Naive B cell (primary cell): ENCODE measurements around the gene TMEM120B. TPM values are rescaled to one million over a fixed set of nuclear protein-coding genes. Genes with fewer than 3 reads are reported as not detected.
"Not testable (repeated sequence)": the region's sequence is repeated elsewhere in the genome, so short reads cannot be mapped to it uniquely, and the experiment has no call there.

ENCODE experiments used
- ATAC-seq, 2 donors: fragments of 150-1000 bp; cut with Tn5 transposase; 2 replicates each; pipeline ENCODE4 v1.10.0; 2021; ENCODE audit warnings: low read depth in 2 of 2, mild to moderate bottlenecking in 2 of 2, moderate library complexity in 2 of 2
- DNase-seq: peaks from one replicate; pipeline ENCODE4 v3.0.0; 2022
- H3K27ac Mint-ChIP-seq, 6 donors: one replicate each; pipeline ENCODE4 v1.8.0; 2020 to 2022; ENCODE audit warnings: mild to moderate bottlenecking in 6 of 6, mixed read lengths in 6 of 6, moderate library complexity in 5 of 6, inconsistent platforms in 2 of 6
- H3K27me3 Mint-ChIP-seq, 3 donors: one replicate each; pipeline ENCODE4 v1.8.0; 2021 to 2022; ENCODE audit warnings: mixed read lengths in 3 of 3, mild to moderate bottlenecking in 1 of 3
- H3K36me3 Mint-ChIP-seq, 2 donors: one replicate each; pipeline ENCODE4 v1.8.0; 2020 to 2022; ENCODE audit warnings: mixed read lengths in 2 of 2, inconsistent platforms in 1 of 2, mild to moderate bottlenecking in 1 of 2
- H3K4me1 Mint-ChIP-seq, 3 donors: one replicate each; pipeline ENCODE4 v1.8.0; 2020 to 2022; ENCODE audit warnings: mixed read lengths in 3 of 3, inconsistent platforms in 1 of 3, mild to moderate bottlenecking in 1 of 3, moderate library complexity in 1 of 3
- H3K4me3 Mint-ChIP-seq, 8 donors: one replicate each; pipeline ENCODE4 v1.8.0; 2020 to 2022; ENCODE audit warnings: mild to moderate bottlenecking in 8 of 8, mixed read lengths in 8 of 8, moderate library complexity in 8 of 8, inconsistent platforms in 2 of 8
- H3K9me3 Mint-ChIP-seq, 7 donors: one replicate each; pipeline ENCODE4 v1.8.0; 2020 to 2022; ENCODE audit warnings: mixed read lengths in 7 of 7, mild to moderate bottlenecking in 5 of 7, inconsistent platforms in 2 of 7, moderate library complexity in 1 of 7
- polyA plus RNA-seq, 6 donors: library from polyadenylated mRNA; unstranded; fragments of 300-500 nt; fragmentation: Illumina TruSeq; gene quantifications; one replicate each; pipeline ENCODE4 v1.2.3, GENCODE V29; 2021; ENCODE audit warnings: low read depth in 6 of 6

The TMEM120B gene
- polyA plus RNA-seq, 6 donors from 2014 or later = 0.76 to 2.8 (median 1.4) TPM

DNA sequence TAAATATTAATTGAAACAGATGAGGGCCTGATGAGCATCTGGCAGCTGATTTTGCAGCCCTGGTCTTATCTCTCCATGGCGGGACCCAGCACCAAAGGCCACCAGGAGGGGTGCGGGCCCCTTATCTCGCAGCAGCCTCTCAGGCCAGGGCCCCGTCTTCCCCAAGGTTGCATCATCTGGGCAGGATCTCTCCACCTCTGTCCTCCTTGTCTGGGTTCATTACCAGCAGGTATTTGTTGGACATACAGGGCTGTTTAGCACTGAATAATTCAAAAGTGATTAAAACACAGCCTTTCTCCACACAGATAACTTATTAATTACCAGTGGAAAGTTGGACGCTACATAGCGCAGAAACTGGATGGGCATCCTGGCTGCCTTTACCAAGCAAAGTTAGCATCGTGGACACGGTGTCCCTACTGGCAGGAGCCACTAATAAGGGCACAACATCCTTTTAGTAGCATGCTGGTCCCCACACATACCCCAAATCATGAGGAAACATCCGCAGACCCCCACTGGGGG lies 25.8 kb downstream of the TMEM120B start:
- no peak overlapping the region for H3K27ac Mint-ChIP-seq
- no peaks in the 10 kb centered on the region for H3K36me3 Mint-ChIP-seq
- DNase-seq (no peak), ATAC-seq (no peak)
- H3K4me1 Mint-ChIP-seq = peaks cover 0 to 5% (median 0%) of the 10 kb centered on the region in 3 donors
- no peak overlapping the region for H3K4me3 Mint-ChIP-seq
- no peaks in the 10 kb centered on the region for H3K27me3 Mint-ChIP-seq
- H3K9me3 Mint-ChIP-seq = no peaks in the 10 kb centered on the region

DNA sequence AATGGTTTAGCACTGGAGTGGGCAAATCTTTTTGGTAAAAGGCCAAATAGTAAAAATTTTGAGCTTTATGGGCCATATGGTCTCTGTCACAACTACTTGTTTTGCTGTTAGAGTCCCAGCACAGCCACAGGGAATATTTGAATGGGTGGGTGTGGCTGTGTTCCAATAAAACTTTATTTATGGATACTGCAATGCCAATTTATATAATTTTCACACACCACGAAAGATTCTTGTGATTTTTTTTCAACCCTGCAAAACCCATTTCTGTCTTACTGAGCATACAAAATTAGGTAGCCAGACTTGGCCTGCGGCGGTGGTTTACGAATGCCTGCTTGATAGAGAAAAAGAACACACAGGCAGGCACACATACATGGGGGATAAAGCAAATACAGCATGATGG lies 28.3 kb downstream of the TMEM120B start:
- no peaks in the 10 kb centered on the region for H3K36me3 Mint-ChIP-seq

DNA sequence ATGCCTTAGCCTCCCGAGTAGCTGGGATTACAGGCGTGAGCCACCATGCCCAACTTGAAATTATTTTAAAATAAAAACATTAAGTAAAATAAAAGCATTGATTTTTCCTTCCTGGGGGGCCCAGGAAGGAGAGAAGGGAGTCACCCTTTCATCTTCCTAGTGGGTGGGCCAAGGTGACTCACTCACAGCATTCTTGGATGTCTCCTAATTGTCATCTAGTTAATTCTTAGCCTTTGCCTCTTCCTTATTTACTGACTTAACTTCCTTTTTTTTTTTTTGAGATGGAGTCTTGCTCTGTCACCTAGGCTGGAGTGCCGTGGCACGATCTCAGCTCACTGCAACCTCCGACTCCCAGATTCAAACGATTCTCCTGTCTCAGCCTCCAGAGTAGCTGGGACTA lies 29.2 kb downstream of the TMEM120B start:
- peak overlapping the region in 2 of 6 donors; percentile 72 to 82 for H3K27ac Mint-ChIP-seq
- no peak for ATAC-seq
- H3K4me3 Mint-ChIP-seq = no peak overlapping the region
- no peaks in the 10 kb centered on the region for H3K36me3 Mint-ChIP-seq
- no peaks in the 10 kb centered on the region for H3K9me3 Mint-ChIP-seq
- no peaks in the 10 kb centered on the region for H3K27me3 Mint-ChIP-seq
- DNase-seq = no peak
- peaks cover 0 to 5% (median 0%) of the 10 kb centered on the region in 3 donors for H3K4me1 Mint-ChIP-seq

More for the DNA sequence above, 28.3 kb downstream of the TMEM120B start:
- Mint-ChIP-seq H3K4me3 (no peak overlapping the region), H3K4me1 (peaks cover 0 to 5% (median 0%) of the 10 kb centered on the region in 3 donors), H3K27me3 (no peaks in the 10 kb centered on the region), H3K9me3 (no peaks in the 10 kb centered on the region), H3K27ac (no peak overlapping the region)
- no peak for DNase-seq
- ATAC-seq = no peak

DNA sequence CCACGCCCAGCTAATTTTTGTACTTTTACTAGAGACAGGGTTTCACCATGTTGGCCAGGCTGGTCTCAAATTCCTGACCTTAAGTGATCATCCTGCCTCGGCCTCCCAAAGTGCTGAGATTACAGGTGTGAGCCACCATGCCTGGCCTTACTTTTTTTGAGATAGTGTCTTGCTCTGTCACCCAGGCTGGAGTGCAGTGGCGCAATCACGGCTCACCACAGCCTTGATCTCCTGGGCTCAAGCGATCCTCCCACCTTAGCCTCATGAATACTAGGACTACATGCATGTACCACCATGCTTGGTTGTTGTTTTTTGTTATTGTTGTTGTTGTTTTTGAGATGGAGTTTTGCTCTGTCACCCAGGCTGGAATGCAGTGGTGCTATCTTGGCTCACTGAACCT lies 33.0 kb downstream of the TMEM120B start:
- not testable (repeated sequence) for H3K9me3 Mint-ChIP-seq, H3K4me3 Mint-ChIP-seq, H3K27ac Mint-ChIP-seq, ATAC-seq, H3K36me3 Mint-ChIP-seq, DNase-seq, H3K27me3 Mint-ChIP-seq, H3K4me1 Mint-ChIP-seq

DNA sequence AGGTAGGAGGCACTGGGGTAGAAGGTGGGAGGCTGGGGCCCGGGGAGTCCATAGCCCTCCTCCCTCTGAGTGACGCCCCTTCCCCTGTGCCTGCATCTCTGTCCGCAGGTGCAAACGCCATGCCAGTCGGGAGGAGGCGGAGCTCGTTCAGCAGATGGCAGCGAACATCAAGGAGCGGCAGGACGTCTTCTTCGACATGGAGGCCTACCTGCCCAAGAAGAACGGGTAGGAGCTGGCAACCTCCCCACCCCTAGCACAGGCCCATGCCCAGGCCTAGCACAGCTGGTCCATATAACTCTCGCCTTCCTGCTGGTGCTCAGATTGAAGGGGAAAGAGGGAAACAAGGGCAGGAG lies 35.6 kb downstream of the TMEM120B start:
- no peaks in the 10 kb centered on the region for H3K27me3 Mint-ChIP-seq
- H3K4me3 Mint-ChIP-seq = no peak overlapping the region
- peaks cover 0 to 5% (median 2%) of the 10 kb centered on the region in 3 donors for H3K4me1 Mint-ChIP-seq
- H3K9me3 Mint-ChIP-seq = no peaks in the 10 kb centered on the region
- ATAC-seq (no peak), DNase-seq (no peak)
- no peaks in the 10 kb centered on the region for H3K36me3 Mint-ChIP-seq
- no peak overlapping the region for H3K27ac Mint-ChIP-seq

DNA sequence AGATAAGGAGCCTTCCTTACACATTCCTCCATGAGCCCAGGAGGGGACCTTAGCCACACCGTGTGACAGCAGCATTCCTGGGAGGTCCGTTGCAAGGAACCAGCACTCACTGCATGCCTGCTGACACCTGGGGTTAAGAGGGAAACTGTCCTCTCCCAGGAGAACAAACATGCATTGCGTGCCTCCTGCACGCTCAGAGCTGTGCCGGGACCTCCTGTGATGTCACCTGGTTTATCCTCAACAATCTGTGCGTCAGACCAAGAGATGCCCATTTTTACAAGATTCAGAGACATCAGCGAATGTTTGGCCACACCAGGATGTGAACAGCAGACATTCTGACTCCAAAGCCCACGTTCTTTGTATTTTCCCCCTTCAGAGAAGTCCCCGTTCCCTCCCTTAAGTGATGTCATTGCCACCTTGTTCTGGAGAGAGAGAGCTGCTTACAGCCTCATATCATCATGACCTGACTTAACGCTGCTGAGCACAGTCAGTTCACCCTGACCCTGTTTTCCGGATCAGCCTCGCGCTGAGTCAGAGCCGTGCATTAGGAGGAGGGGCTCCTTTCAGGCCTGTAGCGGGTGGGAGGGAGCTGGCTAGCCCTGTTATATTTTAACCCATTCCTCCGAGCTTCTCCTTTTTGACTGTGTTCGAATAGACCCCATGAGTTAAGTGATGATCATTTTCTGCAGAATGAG lies 36.2 kb downstream of the TMEM120B start:
- Mint-ChIP-seq H3K4me1 (peaks cover 0 to 5% (median 2%) of the 10 kb centered on the region in 3 donors), H3K27me3 (no peaks in the 10 kb centered on the region), H3K4me3 (no peak overlapping the region), H3K36me3 (no peaks in the 10 kb centered on the region), H3K27ac (peak overlapping the region in 3 of 6 donors; percentile 44 to 65 (median 54)), H3K9me3 (no peaks in the 10 kb centered on the region)
- DNase-seq = no peak
- ATAC-seq = peak in 1 of 2 donors; percentile 41

DNA sequence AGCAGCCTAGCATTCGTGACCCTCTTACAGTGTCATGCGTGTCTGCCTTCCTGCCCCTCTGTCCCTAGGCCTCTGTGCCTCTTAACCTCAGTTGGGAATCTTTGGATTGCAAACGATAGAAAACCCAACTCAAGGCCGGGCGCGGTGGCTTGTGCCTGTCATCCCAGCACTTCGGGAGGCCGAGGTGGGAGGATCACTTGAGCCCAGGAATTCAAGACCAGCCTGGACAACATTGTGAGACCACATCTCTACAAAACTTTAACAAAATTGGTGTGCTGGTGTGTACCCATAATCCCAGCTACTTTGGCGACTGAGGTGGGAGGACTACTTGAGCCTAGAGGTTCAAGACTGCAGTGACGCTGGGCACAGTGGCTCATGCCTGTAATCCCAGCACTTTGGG lies 36.7 kb downstream of the TMEM120B start:
- no peaks in the 10 kb centered on the region for H3K27me3 Mint-ChIP-seq
- no peak for ATAC-seq

DNA sequence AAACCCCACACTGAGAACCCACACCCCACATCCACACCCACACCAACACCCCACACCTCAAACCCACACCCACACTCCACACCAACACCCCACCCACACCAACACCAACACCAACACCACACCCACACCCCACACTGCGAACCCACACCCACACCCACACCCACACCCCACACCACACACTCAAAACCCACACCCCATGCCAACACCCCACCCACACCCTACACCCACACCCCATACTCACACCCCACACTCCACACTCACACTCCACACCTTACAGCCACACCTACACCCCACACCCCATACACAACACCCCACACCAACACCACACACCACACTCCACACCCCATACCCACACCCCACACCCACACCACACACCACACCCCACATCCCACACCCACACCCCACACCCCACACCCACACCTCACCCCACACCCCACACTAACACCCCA lies 38.0 kb downstream of the TMEM120B start:
- H3K27ac Mint-ChIP-seq = no peak overlapping the region
- no peak for ATAC-seq

More for the DNA sequence above, 36.7 kb downstream of the TMEM120B start:
- Mint-ChIP-seq H3K9me3 (no peaks in the 10 kb centered on the region), H3K27ac (peak overlapping the region in 2 of 6 donors; percentile 54 to 61), H3K4me1 (peaks cover 0 to 5% (median 2%) of the 10 kb centered on the region in 3 donors), H3K36me3 (no peaks in the 10 kb centered on the region), H3K4me3 (no peak overlapping the region)
- DNase-seq = no peak

DNA sequence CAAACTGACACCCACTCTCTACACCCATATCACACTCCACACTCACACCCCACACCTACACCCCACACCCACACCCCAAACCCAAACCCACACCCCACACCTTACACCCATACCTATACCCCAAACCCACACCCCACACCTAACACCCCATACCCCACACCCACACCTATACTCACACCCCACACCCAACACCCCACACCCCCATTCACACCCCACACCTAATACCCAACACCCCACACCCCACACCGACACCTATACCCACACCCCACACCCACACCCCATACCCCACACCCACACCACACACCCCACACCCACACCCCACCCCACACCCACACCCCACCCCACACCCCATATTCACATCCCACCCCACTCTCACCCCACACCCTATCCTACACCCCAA lies 38.5 kb downstream of the TMEM120B start:
- H3K4me3 Mint-ChIP-seq = no peak overlapping the region
- DNase-seq = no peak
- ATAC-seq = no peak
- H3K27ac Mint-ChIP-seq = no peak overlapping the region
- no peaks in the 10 kb centered on the region for H3K36me3 Mint-ChIP-seq
- no peaks in the 10 kb centered on the region for H3K27me3 Mint-ChIP-seq
- no peaks in the 10 kb centered on the region for H3K9me3 Mint-ChIP-seq
- H3K4me1 Mint-ChIP-seq = peaks cover 0 to 5% (median 2%) of the 10 kb centered on the region in 3 donors

More for the DNA sequence above, 38.0 kb downstream of the TMEM120B start:
- Mint-ChIP-seq H3K4me1 (peaks cover 0 to 5% (median 2%) of the 10 kb centered on the region in 3 donors), H3K9me3 (no peaks in the 10 kb centered on the region), H3K4me3 (no peak overlapping the region), H3K36me3 (no peaks in the 10 kb centered on the region), H3K27me3 (no peaks in the 10 kb centered on the region)
- DNase-seq = no peak

DNA sequence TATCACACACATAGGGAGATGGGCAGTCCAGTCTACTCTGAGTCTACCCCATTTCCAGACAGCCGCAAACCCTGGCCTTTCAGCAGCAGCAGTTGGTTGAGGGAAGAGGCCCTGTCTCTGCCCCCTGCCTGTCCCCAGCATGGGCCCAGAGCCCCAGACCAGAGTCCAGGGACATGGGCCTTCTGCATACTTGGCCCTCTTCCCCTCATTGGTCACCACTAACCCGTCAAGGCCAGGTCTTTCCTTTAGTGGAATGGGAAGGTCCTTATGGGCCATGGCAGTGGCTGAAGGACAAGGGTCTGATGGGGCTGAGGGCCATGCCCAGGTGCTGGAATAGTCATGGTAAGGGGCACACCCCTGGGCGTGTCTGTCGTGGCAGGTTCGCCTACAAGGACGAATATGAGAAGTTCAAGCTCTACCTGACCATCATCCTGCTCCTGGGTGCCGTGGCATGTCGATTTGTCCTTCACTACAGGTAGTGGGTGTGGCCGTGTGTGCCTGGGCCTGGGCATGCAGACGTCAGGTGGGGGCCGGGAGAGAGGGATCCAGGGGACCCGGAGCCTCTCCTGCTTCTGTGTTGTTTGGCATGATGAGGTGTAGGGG lies 39.3 kb downstream of the TMEM120B start:
- Mint-ChIP-seq H3K36me3 (no peaks in the 10 kb centered on the region), H3K27me3 (no peaks in the 10 kb centered on the region), H3K4me1 (peaks cover 0 to 5% (median 2%) of the 10 kb centered on the region in 3 donors), H3K4me3 (no peak overlapping the region), H3K9me3 (no peaks in the 10 kb centered on the region), H3K27ac (peak overlapping the region in 1 of 6 donors; percentile 47)
- no peak for DNase-seq
- no peak for ATAC-seq

DNA sequence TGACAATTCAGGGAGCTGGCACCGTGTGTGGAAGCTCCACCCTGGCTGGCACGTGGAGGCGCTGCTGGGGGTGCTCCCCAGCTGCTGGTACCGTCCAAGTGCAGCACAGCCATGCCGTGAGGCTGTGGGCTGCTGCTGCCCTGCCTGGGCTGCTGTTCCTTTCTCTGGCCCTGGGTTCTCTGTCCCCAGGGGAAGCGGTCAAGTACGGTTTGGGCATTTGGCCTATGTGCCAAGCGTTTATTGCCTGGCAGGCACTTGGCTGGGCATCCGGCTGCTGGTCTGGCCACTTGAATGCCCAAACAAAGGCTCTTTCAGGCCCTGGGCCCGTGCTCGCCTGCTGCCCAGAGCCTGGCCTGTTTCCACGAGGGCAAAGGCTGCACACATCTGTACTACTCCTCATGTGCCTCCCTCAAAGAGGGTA lies 41.3 kb downstream of the TMEM120B start:
- H3K27ac Mint-ChIP-seq = no peak overlapping the region
- DNase-seq (no peak), ATAC-seq (no peak)
- no peaks in the 10 kb centered on the region for H3K9me3 Mint-ChIP-seq
- H3K27me3 Mint-ChIP-seq = no peaks in the 10 kb centered on the region
- no peak overlapping the region for H3K4me3 Mint-ChIP-seq
- H3K36me3 Mint-ChIP-seq = no peaks in the 10 kb centered on the region
- H3K4me1 Mint-ChIP-seq = peaks cover 0 to 3% (median 2%) of the 10 kb centered on the region in 3 donors

DNA sequence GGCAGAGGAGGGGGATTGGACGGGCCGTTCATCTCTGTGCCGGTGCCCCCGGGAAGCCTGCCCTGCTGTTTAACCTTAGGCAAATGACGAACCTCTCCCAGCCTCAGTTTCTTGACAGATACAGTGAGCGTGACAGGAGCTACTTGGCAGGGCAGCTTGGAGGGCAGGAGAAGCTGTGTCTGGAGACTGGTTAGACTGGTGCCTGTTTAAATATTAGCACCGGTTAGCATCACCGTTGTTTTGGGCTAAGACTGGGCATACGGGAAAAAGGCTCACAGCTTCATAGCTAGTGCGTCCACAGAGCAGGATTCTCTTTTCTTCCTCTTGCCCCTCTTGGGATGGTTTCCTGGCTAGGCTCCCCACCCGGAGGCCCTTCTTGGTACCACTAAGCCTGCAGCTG lies 42.3 kb downstream of the TMEM120B start:
- Mint-ChIP-seq H3K27me3 (no peaks in the 10 kb centered on the region), H3K27ac (peak overlapping the region in 1 of 6 donors; percentile 65)
- no peak for DNase-seq

DNA sequence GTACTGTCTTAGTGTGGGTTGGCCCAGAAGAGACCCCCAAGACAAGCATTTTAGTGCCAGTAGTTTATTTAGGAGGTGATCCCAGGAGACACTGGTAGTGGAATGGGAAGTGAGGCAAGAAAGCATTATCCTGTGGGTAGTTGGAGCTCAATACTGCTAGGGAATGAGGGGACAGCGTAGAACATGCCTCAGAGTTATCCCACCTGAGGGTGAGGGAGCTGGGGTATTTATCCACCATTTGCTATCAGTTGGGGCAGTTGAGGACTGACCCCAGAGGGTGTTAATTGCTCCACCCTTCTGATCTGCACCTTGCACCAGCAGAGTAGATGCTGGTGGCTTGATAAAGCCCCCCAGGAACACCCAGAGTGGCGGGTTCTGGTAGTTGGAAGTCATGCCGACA lies 43.0 kb downstream of the TMEM120B start:
- Mint-ChIP-seq H3K27ac (no peak overlapping the region), H3K4me3 (no peak overlapping the region), H3K9me3 (no peaks in the 10 kb centered on the region), H3K4me1 (peaks cover 0 to 2% (median 0%) of the 10 kb centered on the region in 3 donors), H3K36me3 (no peaks in the 10 kb centered on the region), H3K27me3 (no peaks in the 10 kb centered on the region)
- ATAC-seq (no peak), DNase-seq (no peak)

More for the DNA sequence above, 42.3 kb downstream of the TMEM120B start:
- Mint-ChIP-seq H3K36me3 (no peaks in the 10 kb centered on the region), H3K4me1 (peaks cover 0 to 2% (median 0%) of the 10 kb centered on the region in 3 donors), H3K9me3 (no peaks in the 10 kb centered on the region), H3K4me3 (no peak overlapping the region)
- ATAC-seq = no peak

DNA sequence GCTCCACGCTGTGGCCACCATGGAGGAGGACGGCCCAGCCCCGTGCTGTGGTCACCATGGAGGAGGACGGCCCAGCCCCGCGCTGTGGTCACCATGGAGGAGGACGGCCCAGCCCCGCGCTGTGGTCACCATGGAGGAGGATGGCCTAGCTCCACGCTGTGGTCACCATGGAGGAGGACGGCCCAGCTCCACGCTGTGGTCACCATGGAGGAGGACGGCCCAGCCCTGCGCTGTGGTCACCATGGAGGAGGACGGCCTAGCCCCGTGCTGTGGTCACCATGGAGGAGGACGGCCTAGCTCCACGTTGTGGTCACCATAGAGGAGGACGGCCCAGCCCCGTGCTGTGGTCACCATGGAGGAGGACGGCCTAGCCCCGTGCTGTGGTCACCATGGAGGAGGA lies 46.0 kb downstream of the TMEM120B start:
- peak overlapping the region in 1 of 8 donors; percentile 77 for H3K4me3 Mint-ChIP-seq
- not testable (repeated sequence) for H3K27me3 Mint-ChIP-seq, ATAC-seq

More for the DNA sequence above, 46.0 kb downstream of the TMEM120B start:
- not testable (repeated sequence) for DNase-seq, H3K4me1 Mint-ChIP-seq, H3K36me3 Mint-ChIP-seq, H3K9me3 Mint-ChIP-seq
- peak overlapping the region in 1 of 6 donors; percentile 52 for H3K27ac Mint-ChIP-seq
